ENCODE measurements around the gene IMPACT.

The IMPACT gene

DNA sequence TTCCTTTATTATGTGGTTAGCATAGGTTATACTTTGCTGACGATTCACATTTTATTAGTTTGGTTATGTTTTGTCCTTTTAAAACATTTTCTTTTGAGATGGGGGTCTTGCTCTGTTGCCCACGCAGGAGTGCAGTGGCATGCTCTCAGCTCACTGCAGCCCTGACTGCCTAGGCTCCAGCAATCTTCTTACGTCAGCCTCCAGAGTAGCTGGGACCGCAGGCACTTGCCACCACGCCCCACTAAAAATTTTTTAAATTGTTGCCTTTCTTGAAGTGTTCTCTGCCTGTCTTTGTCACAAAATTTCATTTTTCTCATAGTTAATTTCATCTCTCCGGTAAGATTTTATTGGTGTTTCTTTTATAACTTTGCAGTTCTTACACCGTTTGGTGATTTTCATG is 52.9 kb downstream of the IMPACT start:
- Mint-ChIP-seq H3K27me3 (peaks cover 6% of the 10 kb centered on the region), H3K36me3 (ENCODE audit: low read depth) (no peaks in the 10 kb centered on the region), H3K9me3 (no peaks in the 10 kb centered on the region), H3K27ac (no peak overlapping the region), H3K4me1 (ENCODE audit: low read depth) (peaks cover 10% of the 10 kb centered on the region), H3K4me3 (no peak overlapping the region)
- no peak for DNase-seq

DNA sequence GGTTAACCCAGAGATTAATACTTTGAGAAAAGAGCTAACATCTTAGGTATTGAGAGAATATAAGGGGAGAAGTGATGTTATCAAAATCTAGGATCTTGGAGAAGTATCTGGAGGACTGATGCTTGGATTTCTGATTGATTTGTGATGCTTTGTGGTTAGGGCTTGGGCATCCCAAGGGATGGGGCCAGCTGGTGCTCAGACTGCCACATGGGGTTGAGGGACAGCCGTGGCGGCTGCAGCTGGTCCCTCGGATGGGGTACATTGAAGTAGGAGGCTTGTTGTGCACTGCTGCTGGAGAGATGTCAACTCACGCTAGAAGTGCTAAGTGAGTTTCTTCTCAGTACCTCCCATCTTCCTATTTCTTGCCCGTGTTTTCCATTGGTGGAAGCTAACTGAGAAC is 56.4 kb downstream of the IMPACT start:
- no peak for DNase-seq
- Mint-ChIP-seq H3K27me3 (peaks cover 15% of the 10 kb centered on the region), H3K36me3 (ENCODE audit: low read depth) (no peaks in the 10 kb centered on the region), H3K4me1 (ENCODE audit: low read depth) (peaks cover 5% of the 10 kb centered on the region), H3K9me3 (no peaks in the 10 kb centered on the region), H3K4me3 (no peak overlapping the region), H3K27ac (no peak overlapping the region)

DNA sequence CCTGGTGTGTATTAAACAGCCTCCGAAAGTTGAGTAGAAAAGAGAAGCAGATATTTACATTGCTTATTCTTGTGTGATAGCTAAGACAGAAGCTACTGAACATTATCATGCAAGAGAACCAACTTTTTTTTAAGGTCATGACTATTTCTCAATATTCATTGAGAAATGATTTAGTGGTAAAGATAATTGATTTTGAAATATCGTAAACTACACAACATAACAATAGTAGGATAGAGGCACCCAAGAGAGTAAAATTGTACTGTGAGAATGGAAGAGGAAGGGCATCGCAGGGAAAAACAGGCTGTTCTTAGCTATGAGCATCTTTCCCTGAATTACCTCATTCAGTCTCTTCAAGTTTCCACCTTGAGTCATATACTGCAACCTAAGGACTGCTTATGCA is 59.2 kb downstream of the IMPACT start:
- Mint-ChIP-seq H3K4me1 (ENCODE audit: low read depth) (peaks cover 11% of the 10 kb centered on the region), H3K36me3 (ENCODE audit: low read depth) (no peaks in the 10 kb centered on the region), H3K9me3 (no peaks in the 10 kb centered on the region), H3K4me3 (no peak overlapping the region), H3K27me3 (peaks cover 19% of the 10 kb centered on the region), H3K27ac (no peak overlapping the region)
- DNase-seq, result no peak

DNA sequence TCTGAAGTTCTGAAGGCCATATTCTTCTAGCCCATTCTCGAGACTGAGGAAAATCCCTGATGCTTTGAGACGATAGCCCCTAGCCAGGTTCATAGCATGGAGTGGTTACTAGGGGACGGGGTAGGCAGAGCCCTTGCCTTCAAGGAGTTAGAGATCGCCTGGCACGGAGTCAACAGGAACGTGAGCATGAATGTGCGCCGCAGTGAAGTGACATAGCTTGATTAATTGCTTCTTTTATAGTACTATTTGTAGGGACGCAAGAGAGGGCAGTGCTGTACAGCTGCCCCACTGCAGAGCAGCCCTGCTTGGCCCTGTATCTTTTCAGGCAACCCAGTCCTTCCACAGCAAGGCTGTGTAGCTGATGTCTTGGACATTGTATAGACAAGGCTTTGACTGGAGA is 60.2 kb downstream of the IMPACT start:
- Mint-ChIP-seq H3K27me3 (peaks cover 20% of the 10 kb centered on the region), H3K4me1 (ENCODE audit: low read depth) (peaks cover 13% of the 10 kb centered on the region), H3K27ac (no peak overlapping the region), H3K4me3 (no peak overlapping the region), H3K9me3 (no peaks in the 10 kb centered on the region), H3K36me3 (ENCODE audit: low read depth) (no peaks in the 10 kb centered on the region)
- DNase-seq, result no peak

DNA sequence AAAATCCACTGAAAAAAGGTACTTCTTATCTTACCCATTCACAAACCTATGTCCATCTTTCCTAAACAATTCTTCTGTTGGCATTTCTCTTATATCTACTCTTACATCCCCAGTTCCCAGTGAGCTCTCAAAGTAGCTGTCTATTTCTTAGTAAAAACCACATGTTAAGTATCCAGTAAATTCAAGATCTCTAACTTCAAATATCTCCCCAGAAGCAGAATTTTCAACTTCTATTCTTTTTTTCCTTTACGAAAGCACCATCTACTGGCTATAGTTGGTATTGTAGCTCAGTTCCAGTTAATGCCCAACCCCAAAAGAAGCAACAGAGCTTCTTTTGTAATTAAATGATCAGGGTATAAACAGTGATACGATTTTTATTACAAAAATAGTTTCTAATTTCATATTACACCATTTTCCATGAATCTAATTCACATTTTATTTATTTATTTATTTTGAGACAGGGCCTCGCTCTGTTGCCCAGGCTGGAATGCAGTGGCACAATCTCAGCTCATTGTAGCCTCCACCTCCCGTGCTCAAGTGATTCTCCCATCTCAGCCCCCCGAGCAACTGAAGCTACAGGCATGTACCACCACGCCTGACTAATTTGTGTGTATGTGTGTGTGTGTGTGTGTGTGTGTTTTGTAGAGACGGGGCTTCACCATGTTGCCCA is 62.5 kb downstream of the IMPACT start:
- no peaks in the 10 kb centered on the region for H3K36me3 Mint-ChIP-seq (ENCODE audit: low read depth)
- no peaks in the 10 kb centered on the region for H3K9me3 Mint-ChIP-seq
- peaks cover 20% of the 10 kb centered on the region for H3K4me1 Mint-ChIP-seq (ENCODE audit: low read depth)
- no peak overlapping the region for H3K27ac Mint-ChIP-seq
- peaks cover 37% of the 10 kb centered on the region for H3K27me3 Mint-ChIP-seq
- DNase-seq, result no peak
- no peak overlapping the region for H3K4me3 Mint-ChIP-seq

DNA sequence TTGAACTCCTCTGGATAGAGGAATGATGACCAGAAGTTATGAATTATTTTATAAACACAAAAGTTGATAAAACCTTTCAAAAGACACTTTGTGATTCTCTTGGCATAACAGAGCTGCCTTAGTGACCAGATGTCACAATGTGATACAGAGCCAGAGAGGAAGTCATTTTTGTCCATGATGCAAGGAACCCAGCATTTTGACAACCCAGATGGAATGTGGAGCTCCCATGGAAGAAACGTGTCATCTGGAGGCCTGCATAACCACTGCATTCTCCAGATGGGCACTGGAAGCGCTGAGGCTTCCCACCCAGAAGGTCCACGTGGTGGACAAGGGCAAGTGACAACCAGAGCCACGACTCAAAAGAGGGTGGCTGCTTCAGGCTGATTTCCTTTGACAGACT is 64.1 kb downstream of the IMPACT start:
- Mint-ChIP-seq H3K27me3 (peaks cover 42% of the 10 kb centered on the region), H3K4me3 (no peak overlapping the region), H3K36me3 (ENCODE audit: low read depth) (no peaks in the 10 kb centered on the region), H3K9me3 (no peaks in the 10 kb centered on the region), H3K27ac (no peak overlapping the region), H3K4me1 (ENCODE audit: low read depth) (peaks cover 20% of the 10 kb centered on the region)
- no peak for DNase-seq

DNA sequence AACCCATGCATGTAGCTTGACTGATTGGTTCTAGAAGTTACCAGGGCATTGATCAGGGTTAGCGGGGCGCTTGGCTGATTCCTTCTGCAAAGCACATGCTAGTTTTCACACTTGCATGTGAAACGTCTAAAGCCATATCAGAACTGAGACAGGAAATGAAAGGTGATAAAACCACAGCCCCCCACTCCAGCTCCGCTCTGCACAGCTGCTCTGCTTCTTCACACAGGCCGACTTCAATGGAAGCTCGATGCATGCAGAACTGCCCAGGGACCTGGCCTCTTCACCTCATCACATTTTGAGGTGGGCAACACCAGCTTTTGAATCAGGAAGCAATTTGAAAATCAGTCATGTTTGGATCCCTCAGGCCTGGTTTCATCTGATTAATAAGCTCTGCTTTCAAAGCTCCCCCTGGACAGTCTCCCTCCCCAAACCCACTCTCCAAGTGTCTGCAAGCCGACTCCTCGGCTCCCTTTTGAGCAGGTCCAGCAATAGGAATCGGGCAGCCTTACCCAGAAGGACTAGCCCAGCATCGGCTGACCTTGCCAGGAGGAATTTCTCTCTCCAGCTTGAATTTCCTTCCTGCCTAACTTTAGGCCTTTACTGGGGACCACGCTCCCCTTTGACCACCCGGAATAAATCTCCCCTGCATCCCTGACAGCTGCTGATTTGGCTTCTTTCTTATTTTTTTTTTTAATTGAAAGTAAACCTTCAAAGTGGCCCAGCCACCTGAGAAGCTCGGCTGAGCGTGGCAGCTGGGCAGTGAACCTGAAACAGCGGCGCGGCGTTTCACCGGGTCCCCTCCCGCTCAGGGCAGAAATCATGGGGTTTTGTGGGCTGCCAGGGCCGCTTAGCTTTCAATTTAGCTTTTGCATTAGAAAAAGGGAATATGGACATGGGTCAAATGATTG is 65.7 kb downstream of the IMPACT start:
- no peak overlapping the region for H3K27ac Mint-ChIP-seq
- DNase-seq, result no peak

DNA sequence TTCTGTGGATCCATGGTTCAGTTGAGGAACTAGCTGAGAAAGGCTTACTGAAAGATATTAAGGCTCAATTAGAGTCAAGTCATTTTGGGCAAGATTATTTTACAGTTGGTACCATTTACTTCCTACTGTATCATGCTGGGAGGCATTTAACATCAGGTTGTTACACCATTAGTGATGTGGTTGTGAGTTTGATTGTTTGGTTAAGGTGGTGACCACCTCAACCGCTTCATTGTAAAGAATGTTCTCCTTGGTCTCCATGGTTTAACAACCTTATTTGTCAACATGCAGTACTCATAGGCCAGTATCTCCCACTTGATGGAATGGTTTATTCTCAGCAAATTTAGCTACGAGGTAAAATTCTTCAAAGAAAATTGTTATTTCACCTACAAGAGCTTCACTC is 68.1 kb downstream of the IMPACT start:
- H3K27ac Mint-ChIP-seq, result no peak overlapping the region
- H3K4me1 Mint-ChIP-seq (ENCODE audit: low read depth), result peaks cover 8% of the 10 kb centered on the region
- H3K36me3 Mint-ChIP-seq (ENCODE audit: low read depth), result no peaks in the 10 kb centered on the region
- H3K27me3 Mint-ChIP-seq, result peaks cover 32% of the 10 kb centered on the region
- H3K4me3 Mint-ChIP-seq, result no peak overlapping the region
- no peaks in the 10 kb centered on the region for H3K9me3 Mint-ChIP-seq
- no peak for DNase-seq

More for the DNA sequence above, 65.7 kb downstream of the IMPACT start:
- H3K9me3 Mint-ChIP-seq, result no peaks in the 10 kb centered on the region
- peaks cover 42% of the 10 kb centered on the region for H3K27me3 Mint-ChIP-seq
- peaks cover 19% of the 10 kb centered on the region for H3K4me1 Mint-ChIP-seq (ENCODE audit: low read depth)
- H3K36me3 Mint-ChIP-seq (ENCODE audit: low read depth), result no peaks in the 10 kb centered on the region
- H3K4me3 Mint-ChIP-seq, result no peak overlapping the region

DNA sequence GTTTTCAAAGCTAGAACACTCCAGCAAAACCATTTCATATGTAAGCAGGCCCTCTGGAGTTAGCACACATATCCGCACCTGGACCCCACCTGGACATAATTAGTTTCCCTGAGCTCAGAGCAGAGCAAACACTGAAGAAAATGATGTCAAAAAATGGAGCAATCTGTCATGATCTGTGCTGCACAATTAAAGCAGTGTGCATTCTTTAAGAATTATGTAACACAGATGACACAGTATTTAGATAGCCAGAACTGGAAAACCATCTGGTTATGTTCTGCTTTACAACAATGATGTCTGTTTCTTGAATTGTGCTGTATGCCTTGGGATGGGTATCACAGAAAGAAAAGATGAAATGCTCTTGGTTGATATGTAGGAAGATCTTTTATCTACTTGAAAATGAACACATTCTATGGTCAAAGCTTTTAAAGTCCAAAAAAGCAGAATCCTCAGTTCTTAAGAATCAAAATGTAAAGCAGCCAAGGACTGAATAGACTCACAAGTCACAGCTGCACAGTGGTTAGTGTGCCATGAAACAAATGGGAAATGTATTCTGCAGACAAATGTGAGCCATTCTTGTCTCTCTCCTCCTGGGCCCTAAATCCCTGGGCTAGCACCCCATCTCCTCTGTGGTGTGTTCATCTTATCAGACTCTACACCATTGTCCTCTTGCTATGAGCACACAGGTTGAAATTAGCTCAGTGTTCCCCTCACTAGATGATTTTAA is 70.7 kb downstream of the IMPACT start:
- H3K4me1 Mint-ChIP-seq (ENCODE audit: low read depth), result peaks cover 1% of the 10 kb centered on the region
- peaks cover 27% of the 10 kb centered on the region for H3K27me3 Mint-ChIP-seq
- no peaks in the 10 kb centered on the region for H3K36me3 Mint-ChIP-seq (ENCODE audit: low read depth)
- no peak overlapping the region for H3K4me3 Mint-ChIP-seq
- no peaks in the 10 kb centered on the region for H3K9me3 Mint-ChIP-seq
- DNase-seq, result no peak
- no peak overlapping the region for H3K27ac Mint-ChIP-seq

DNA sequence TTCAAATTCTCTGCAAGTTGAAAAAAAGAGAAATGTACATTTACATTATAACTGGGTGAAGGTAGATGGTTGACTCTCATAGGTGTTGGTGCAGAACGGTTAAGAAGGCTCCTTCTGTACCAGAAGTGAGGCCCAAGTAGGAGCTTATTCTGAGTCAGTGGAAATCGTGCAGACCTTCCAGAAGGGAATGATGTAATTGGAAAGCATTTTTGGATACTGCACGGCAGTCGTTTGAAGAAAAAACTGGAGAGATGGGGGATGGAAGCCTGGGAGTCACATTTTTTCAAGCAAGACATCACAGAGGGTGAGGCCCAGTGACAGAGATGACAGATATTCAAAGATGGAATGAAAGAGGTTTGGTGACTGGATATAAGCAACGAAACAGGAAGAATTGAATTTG is 73.3 kb downstream of the IMPACT start:
- Mint-ChIP-seq H3K9me3 (no peaks in the 10 kb centered on the region), H3K27ac (no peak overlapping the region), H3K4me3 (no peak overlapping the region), H3K27me3 (peaks cover 13% of the 10 kb centered on the region), H3K4me1 (ENCODE audit: low read depth) (no peaks in the 10 kb centered on the region), H3K36me3 (ENCODE audit: low read depth) (no peaks in the 10 kb centered on the region)
- no peak for DNase-seq

DNA sequence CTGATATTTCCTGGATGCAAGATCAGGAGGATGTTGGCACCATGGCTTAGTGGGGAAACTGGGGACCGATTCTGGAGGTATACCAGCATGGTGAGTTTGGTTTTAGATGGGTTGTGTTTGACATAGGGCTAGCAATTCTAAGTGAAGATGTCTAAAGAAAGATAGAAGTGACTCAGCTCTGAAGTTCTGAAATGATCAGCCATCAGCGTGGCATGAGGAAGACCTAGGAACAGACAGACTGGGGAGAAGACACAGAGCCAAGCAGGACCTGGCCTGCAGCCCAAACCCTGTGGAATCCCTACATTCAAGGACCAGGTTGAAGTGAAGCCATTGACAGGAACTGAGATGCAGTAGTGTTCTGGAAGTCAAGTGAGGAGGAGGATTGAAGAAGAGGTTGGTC is 73.7 kb downstream of the IMPACT start:
- no peak for DNase-seq
- H3K36me3 Mint-ChIP-seq (ENCODE audit: low read depth), result no peaks in the 10 kb centered on the region
- H3K9me3 Mint-ChIP-seq, result no peaks in the 10 kb centered on the region
- H3K4me1 Mint-ChIP-seq (ENCODE audit: low read depth), result no peaks in the 10 kb centered on the region
- no peak overlapping the region for H3K4me3 Mint-ChIP-seq
- peaks cover 13% of the 10 kb centered on the region for H3K27me3 Mint-ChIP-seq
- H3K27ac Mint-ChIP-seq, result no peak overlapping the region

DNA sequence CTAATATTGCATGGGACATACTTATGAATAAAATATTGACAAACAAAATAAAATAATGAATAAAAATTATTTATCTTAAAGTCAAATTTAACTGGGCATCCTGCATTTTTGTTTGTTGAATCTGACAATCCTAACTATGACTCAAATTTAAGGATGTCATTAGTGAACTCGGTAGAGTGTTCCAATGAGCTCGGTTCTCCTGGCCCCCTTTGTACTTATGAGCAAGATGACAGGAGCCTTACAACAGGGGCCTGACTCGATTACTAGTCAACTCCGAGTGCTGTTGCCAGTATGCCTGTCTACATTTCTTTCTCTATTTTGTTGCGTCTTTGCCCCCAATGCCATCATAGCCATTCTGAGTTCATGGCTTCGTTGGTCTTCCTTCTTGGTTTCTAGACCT is 74.3 kb downstream of the IMPACT start:
- H3K4me1 Mint-ChIP-seq (ENCODE audit: low read depth), result no peaks in the 10 kb centered on the region
- H3K4me3 Mint-ChIP-seq, result no peak overlapping the region
- peaks cover 13% of the 10 kb centered on the region for H3K27me3 Mint-ChIP-seq
- DNase-seq, result no peak
- H3K9me3 Mint-ChIP-seq, result no peaks in the 10 kb centered on the region
- no peak overlapping the region for H3K27ac Mint-ChIP-seq
- no peaks in the 10 kb centered on the region for H3K36me3 Mint-ChIP-seq (ENCODE audit: low read depth)

DNA sequence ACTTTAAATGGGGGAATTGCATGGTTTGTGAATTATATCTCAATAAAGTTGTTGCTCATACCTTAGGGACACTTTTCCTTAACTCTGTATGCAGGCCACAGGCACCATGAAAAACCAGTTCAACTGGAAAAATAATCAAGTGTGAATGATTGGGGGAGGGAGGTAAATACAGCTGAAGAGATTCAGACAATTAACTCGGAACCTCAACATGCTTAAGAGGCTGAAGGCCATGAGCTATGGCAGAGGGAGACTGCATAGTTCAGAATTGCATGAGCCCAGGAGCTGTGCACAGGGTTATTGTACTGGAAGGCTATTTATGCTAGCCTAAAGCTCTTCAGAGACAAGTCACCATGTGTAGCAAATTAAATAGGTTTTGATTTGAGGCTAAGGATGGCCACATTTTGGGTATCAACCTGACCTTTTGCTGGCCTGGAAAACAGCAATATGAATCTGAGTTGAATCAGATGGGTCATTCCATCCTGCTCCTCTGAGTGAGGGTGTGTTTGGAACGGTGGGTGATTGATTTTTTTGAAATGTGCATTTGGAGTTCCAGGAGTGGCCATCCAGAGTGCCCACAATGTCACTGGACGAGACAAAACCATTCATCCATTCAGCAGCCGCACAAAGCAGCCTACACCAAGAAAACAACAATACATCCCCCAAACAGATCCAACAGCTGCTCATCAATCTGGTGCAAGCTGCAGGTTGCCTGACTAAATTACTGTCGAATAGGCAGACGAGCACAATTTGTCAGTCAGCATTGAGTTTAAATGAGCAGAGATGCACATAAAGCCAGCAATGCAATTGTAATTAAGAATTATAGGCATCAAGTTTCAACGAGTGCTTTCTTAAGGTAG is 76.4 kb downstream of the IMPACT start:
- no peak overlapping the region for H3K4me3 Mint-ChIP-seq
- H3K9me3 Mint-ChIP-seq, result no peaks in the 10 kb centered on the region

More for the DNA sequence above, 76.4 kb downstream of the IMPACT start:
- peaks cover 4% of the 10 kb centered on the region for H3K27me3 Mint-ChIP-seq
- no peak for DNase-seq
- no peaks in the 10 kb centered on the region for H3K36me3 Mint-ChIP-seq (ENCODE audit: low read depth)
- no peak overlapping the region for H3K27ac Mint-ChIP-seq
- H3K4me1 Mint-ChIP-seq (ENCODE audit: low read depth), result no peaks in the 10 kb centered on the region

Data from activated T-cell treated with anti-CD3 and anti-CD28 coated beads, Interleukin-2, amount 50 U/mL, for 24 hours (primary cell).